ENCODE measurements around the gene TAF1B.
"Not testable (repeated sequence)": the region's sequence is repeated elsewhere in the genome, so short reads cannot be mapped to it uniquely, and the experiment has no call there.

Gene TAF1B

DNA sequence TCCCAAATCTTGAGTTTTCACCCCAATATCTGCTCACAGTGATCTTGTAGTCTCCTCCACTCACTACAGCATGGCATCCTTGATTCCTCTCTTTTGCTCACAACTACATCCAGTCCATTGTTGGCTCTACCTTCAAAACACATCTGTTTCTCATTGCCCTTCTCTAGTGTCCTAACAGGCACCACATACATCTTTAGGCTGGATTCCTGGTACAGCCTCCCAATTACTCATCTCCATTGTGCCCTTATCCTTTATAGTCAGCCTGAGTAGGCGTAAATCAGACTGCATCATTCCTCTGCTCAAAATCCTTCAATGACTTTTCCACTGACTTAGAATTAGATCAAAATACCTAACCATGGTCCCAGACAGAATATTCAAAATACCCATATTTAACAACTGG lies 10.7 kb upstream of the TAF1B start:
- DNase-seq (ENCODE audit: low spot score), result no peak

DNA sequence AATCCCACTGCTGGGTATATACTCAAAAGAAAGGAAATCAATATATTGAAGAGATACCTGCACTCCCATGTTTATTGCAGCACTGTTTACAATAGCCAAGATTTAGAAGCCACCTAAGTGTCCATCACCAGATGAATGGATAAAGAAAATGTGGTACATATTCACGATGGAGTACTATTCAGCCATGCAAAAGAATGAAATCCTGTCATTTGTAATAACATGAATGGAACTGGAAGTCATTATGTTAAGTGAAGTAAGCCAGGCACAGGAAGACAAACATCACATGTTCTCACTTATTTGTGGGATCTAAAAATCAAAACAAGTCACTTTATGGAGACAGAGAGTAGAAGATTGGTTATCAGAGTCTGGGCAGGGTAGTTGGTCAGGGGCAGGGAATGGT lies 8.2 kb upstream of the TAF1B start:
- DNase-seq (ENCODE audit: low spot score), result not testable (repeated sequence)

DNA sequence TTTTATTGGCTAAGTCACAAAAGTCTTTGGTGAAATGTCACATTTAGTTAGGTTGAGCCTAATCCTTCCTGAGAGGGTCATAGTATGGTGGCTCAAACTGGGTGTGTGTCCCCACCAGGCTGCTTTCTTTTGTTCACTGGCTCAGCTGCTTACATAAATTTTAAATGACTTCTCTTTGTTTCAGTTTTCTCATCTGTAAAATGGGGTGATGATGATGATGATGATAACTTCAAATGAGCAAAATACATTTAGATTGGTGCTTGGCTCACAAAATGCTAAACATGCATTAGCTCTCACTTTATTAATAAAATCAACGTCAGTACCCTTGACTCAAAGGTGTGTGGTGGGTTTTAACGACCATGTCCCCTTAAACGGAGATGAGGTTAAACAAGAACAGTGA lies 7.2 kb upstream of the TAF1B start:
- no peak for DNase-seq (ENCODE audit: low spot score)

DNA sequence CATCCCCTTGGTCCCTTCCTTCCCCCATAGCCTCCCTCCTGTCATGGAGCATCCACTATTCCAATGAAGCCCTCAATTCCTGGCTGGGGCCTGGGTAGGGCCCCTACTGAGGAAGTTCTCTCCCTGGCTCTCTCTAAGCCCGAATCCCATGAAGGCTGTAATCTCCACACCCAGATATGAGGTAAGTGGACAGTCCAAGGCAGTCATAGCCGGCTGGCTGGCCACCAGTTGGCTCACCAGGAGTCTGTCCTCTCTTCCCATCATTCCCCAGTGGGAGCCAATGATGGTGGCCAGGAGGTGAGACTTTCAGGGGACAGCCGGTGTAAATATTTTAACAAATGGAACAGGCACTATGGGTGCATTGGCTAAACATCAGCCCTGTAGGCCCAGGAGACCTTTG lies 6.8 kb upstream of the TAF1B start:
- DNase-seq (ENCODE audit: low spot score), result no peak

DNA sequence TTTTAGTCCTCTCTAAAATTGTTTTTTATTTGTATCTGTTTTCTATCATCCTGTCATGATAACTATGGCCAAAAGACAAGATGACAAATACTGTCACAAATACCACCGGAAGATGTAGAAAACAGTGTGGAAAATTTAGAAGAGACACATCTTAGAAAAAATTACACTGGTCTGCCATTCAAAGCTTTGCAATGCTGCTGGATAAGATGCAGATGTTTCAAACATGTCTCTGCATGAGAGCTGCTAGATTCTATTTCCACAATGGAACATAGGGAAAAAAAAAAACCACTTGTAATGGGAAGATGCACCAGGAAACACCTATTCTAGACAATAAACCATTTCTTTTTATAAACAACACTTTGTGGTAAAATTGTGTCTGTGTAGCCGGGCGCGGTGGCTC lies 5.8 kb upstream of the TAF1B start:
- no peak for DNase-seq (ENCODE audit: low spot score)

DNA sequence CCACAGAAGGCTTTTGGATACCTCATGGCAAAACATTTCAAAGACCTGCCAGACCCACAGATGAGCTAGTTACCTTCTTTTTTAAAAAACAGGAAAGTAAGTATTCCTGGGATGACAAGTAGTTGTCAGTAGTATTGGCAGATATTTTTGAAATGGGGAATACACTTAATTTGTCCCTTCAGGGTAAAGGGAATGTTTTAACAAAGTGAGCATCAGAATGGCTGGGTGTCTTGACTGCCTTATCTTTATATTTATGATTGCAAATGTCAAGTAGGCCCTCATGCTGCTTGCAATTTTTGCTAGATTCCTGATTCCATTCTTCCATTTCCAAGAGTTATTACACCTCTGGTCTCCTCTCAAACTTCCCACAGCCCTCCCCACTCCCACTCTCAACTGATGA lies 4.9 kb upstream of the TAF1B start:
- DNase-seq (ENCODE audit: low spot score), result no peak

DNA sequence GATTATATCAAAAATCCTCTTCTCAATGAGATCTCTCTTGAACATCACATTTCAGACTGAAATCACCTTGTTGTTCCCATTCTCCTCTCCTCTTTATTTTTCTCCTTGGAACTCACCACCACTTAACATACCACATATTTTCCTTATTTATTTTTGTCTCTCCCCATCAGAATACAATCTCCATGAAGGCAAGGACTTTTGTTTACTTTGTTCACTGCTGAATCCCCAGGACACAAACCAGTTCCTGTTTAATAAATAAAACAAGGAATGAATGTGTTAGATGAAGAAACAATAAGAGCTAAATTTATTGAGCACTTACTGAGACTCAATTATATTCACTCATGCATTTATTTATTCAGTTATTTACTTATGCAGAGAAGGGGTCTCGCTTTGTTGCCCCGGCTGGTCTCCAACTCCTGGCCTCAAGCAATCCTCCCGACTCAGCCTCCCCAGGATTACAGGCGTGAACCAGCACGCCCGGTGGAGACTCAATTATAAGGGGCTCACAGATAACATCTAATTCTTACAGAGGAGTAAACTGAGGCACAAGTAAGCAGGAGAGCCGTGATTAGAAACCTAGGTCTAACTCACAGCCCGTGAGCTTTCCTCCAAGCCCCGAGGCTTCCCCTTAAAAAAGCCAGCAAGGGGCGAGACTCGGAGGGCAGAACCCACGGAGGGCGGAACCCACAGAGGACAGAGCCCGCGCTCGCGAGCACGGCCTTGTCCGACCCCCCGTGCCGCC lies 616 bp upstream of the TAF1B start:
- no peak for DNase-seq (ENCODE audit: low spot score)

DNA sequence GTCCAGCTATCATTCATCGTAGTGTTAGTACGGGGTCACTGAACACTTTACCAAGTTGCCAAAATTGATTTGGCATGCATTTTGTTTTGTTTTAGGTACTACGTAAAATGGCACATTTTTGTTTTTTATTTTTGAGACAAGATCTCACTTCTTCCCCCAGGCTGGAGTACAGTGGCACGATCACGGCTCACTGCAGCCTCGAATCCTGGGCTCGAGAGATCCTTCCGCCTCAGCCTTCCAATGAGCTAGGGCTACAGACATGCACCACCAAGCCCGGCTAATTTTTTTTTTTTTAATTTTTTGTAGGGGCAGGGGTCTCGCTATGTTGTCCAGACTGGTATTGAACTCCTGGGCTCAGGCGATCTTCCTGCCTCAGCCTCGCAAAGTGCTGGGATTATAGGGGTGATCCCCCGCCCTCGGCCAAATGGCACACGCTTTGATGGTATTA lies 786 bp downstream of the TAF1B start:
- no peak for DNase-seq (ENCODE audit: low spot score)

DNA sequence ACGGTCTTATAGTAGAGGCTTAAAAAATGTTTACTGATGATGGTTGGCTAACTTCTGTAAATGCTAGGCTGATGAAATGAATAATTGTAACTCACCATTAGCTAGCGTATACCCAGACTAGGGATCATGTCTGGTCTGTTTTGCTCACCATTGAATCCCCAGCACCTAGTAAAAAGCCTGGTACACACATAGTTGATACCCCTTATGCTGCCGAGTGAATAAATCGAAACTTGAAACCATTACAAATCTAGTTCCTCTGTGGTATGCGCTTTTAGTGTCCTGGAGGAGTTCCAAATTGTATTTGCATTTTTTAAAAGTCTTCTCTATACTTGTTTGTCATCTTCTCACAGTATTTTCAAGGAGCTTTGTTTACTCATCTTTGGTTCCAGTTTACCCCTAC lies 1.3 kb downstream of the TAF1B start:
- DNase-seq (ENCODE audit: low spot score), result peak; percentile 35

DNA sequence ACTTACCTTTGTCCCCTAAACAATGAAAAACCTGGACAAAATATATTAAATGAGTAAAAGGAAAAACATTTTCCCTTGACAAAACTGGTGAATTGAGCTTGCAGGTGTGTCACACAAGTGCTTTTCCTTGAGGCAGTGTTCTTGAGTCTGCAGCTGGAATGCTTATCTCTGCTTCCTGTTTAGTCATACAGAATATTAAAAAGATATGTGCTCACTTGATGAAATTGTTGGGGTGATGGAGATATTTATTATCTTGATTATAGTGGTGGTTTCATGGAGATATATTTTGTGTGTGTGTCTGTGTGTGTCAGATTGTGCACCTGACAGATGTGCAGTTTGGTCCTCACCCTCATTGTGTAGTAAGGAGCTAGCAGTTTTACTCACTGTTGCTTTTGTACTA lies 3.3 kb downstream of the TAF1B start:
- DNase-seq (ENCODE audit: low spot score), result no peak

DNA sequence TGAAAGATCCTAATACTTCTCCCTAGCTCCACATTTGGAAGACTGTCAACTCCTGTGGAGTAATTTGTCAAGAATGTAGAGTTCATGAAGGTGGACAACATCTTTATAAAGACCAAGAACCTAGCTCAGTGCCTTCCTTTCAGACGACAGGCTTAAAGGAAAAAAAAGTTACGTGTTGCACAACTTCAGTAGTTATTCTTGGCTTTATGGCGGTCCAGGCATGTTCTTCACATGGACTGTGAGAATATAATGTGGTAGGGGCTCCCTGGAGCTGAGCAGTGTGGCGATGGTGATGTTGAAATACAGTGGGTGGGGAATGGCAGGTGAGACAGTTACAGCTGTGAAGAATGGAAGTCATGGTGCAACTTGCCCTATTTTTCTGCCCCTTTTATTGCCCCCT lies 3.9 kb downstream of the TAF1B start:
- DNase-seq (ENCODE audit: low spot score), result no peak

DNA sequence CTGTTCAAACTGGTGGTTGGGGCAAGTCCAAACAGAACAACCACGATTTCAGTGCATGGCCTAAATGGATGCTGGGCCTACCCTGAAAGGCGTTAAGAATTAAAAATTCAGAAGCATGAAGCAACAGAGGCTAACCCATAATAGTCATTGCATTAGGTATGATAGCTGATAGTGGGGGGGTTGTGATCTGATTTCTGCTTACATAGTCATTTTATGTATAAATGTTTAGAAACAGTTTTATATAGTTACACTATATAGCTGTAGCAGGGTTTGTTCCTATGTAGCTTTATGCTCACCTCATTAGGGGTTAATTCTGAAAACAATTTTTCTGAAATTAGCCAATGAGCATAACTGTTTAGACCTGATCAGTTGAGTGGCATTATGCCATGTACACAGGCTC lies 9.6 kb downstream of the TAF1B start:
- DNase-seq (ENCODE audit: low spot score), result no peak

DNA sequence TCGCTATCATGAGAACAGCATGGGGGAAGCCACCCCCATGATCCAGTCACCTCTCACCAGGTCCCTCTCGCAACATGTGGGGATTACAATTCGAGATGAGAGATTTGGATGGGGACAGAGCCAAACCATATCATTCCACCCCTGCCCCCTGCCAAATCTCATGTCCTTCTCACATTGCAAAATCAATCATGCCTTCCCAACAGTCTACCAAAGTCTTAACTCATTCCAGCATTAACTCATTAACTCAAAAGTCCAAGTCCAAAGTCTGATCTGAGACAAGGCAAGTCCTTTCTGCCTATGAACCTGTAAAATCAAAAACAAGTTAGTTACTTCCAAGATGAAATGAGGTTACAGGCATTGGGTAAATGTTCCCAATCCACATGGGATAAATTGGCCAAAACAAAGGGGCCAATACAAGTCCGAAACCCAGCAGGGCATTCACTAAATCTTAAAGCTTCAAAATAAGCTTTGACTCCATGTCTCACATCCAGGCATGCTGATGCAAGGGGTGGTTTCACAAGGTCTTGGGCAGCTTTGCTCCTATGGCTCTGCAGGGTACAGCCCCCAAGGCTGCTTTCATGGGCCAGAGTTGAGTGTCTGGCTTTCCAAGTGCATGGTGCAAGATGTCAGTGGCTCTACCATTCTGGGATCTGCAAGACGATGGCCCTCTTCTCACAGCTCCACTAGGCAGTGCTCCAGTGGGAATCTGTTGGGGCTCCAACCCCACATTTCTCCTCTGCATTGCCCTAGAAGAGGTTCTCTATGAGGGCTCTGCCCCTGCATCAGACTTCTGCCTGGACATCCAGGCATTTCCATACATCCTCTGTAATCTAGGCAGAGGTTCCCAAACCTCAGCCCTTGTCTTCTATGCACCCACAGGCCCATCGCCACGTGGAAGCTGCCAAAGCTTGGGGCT lies 14.8 kb downstream of the TAF1B start:
- no peak for DNase-seq (ENCODE audit: low spot score)

DNA sequence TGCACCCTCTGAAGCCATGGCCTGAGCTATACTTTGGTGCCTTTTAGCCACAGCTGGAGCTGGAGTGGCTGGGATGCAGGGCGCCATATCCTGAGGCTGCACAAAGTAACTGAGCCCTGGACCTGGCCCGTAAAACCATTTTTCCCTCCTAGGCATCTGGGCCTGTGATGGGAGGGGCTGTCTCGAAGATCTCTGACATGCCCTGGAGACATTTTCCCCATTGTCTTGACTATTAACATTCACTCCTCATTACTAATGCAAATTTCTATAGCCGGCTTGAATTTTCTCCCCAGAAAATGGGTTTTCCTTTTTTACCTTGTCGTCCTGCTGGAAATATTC lies 15.4 kb downstream of the TAF1B start:
- no peak for DNase-seq (ENCODE audit: low spot score)

DNA sequence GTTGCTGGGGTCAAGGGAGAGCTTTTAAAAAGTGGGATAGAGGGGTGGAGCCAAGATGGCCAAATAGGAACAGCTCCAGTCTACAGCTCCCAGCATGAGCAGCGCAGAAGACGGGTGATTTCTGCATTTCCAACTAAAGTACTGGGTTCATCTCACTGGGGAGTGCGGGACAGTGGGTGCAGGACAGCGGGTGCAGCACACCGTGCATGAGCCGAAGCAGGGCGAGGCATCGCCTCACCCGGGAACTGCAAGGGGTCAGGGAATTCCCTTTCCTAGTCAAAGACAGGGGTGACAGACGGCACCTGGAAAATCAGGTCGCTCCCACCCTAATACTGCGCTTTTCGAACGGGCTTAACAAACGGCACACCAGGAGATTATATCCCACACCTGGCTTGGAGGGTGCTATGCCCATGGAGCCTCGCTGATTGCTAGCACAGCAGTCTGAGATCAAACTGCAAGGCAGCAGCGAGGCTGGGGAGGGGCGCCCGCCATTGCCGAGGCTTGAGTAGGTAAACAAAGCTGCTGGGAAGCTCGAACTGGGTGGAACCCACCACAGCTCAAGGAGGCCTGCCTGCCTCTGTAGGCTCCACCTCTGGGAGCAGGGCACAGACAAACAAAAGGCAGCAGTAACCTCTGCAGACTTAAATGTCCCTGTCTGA lies 17.8 kb downstream of the TAF1B start:
- DNase-seq (ENCODE audit: low spot score), result not testable (repeated sequence)

DNA sequence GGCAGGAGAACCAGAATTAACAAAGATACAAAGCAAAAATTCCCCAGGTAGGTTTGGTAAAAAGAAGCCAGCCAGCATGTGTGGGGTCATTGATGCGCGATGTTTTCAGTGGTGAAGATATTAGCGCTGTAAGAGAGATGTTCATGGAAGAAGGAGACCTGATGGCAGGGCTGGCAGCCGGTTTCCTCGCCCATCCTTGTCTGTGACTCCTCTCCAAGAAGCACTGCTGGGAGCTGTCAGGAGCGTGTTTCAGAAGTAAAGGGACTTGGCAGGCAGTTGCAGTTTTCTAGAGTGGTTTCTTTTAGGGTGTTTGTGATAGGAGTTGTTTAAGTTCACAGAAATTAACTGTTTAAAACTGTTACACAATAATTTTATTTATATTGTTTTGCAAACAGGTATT lies 24.6 kb downstream of the TAF1B start:
- no peak for DNase-seq (ENCODE audit: low spot score)

DNA sequence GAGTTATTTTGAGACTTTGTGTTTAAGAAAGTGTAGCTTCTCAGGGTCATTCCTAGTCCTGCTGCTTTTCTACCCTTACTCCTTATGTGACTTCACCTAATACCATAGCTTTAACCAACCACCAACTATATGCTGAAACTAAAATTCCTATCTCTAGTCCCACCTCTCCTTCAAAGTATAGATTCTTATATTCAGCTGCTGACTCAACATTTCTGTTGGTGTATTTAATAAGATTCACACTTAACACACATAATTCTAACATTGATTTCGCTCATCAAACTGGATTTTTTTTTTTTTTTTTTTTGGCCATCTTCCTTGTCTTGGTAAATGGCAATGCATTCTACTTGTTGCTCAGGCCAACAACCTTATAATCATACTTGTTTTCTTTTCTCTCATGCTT lies 30.1 kb downstream of the TAF1B start:
- no peak for DNase-seq (ENCODE audit: low spot score)

DNA sequence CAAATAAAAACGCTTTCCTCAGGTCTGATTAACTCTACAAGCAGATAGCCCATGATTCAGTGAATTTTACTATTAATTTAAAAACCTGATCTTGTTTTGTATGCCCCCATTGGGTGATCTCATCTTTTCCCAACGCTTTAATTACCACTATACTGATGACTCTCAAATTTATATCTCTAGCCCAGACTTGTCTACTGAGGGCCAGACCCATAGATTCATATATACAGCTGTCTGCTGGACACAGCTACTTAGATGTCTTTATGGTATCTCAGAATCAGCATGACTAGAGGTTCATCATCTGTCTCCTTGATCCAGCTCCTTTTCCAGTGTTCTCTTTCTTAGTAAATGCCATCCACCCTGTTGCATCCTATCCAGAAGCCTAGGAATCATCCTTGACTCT lies 33.8 kb downstream of the TAF1B start:
- no peak for DNase-seq (ENCODE audit: low spot score)

DNA sequence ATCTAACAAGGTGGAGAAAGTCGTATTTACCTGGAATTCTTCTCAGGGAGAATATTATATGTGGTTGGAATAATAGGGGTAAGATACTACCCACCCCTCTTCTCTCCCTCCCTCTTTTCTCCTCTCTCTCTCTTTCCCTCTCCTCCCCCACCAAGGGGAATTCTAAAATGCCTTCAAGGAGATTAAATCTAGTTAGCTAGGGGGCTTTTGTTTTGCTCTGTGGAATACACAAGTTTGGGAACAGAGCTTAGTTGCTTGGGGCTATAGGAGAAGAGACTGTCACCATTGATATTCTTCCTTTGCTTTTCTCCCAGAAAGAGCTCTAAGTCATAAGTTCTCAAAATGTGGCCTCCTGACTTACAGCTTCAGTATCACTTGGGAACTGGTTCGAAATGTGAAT lies 34.5 kb downstream of the TAF1B start:
- no peak for DNase-seq (ENCODE audit: low spot score)

DNA sequence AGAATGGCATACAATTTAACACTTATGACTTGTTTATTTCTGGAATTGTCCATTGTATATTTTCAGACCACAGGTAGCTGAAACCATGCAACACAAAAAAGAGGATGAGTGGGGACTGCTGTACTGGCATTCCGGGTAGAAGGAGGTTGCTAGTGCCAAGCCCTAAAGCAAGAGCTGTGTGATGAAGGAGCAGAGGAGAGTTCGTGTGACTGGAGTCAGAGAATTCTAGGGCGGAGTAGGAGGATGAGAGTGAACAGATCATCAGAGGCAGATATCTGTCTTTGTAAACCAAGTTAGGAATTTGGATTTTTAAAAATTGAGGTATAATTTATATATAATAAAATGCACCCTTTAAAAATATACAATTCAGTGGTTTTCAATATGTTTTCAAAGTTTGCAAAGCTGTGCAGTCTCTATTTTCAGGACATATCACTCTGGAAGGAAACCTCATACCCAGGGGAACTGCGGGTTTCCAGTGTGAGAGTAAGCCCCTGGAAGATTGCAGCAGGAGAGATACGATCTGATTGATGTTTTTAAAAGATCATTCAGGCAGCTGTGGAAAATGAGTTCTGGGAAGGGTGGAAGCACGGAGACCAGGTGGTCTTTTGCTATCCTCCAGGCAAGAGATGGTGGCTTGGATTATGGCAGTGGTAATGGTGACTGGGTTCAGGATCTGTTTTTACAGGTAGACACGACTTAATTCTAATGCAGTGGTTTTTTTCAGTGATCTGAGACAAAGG lies 36.4 kb downstream of the TAF1B start:
- DNase-seq (ENCODE audit: low spot score), result no peak

DNA sequence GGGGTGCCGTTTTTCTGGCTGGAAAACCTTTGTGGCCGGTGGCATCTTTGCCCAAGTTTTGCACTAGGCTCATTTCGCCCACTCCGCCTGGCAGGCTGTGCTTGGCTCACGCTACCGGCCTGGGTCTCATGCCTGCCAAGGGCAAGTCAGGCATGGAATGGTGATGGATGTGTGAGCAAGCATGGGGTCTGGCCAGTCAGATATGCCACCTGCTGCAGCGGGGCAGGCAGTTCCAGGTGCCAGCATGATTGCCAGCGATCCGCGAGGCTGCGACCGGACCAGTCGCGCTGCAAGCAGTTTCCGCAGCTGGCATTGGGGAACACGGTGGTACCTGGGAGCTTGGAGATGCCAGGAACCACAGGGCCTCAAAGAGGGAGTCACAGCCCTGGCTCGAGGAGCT lies 40.6 kb downstream of the TAF1B start:
- no peak for DNase-seq (ENCODE audit: low spot score)

DNA sequence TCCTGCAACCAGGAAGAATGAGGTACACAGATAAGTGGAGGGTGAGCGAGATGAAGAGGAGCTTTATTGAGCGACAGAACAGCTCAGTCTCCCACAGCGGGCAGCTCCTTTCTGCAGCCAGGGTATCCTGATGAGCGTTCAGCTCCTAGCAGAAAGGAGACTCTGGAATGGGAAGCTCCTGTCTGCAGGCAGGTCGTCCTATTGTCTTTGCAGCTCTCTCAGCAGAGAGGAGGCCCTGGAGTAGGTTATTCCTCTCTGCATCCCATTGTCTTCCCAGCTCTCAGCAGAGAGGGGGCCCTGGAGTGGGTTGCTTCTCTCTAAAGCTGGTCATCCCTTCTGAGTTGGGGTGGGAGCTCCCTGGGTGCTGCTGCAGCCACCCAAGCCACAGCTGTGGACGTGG lies 41.2 kb downstream of the TAF1B start:
- no peak for DNase-seq (ENCODE audit: low spot score)
